Subcutaneous adipose tissue (tissue), 4 donors: Measurements from ENCODE around the gene RNASEH1. TPM values are rescaled to one million over a fixed set of nuclear protein-coding genes. Genes with fewer than 3 reads are reported as not detected.

Experiments used
- CTCF ChIP-seq: fragments of 450-650 bp; IDR thresholded peaks from one replicate; pipeline ENCODE4 v1.5.1; 2016; ENCODE audit warnings: low read depth, mild to moderate bottlenecking, control low read depth, antibody characterized with exemption, moderate library complexity
- total RNA-seq, 4 donors: library from RNA; depleted of rRNA; stranded (reverse); fragments of >200 nt; gene quantifications; one replicate each; pipeline ENCODE4 v1.1.0, GENCODE V29; 2016

The RNASEH1 gene
- total RNA-seq, 4 donors from 2014 or later = 16.0 to 26.4 (median 21.4) TPM

- no peak for TF ChIP-seq CTCF
These were observed 22.3 kb upstream of the RNASEH1 start for GRCh38 chr2:3580449-3580848.

- TF ChIP-seq CTCF = no peak
These were observed 20.9 kb upstream of the RNASEH1 start for GRCh38 chr2:3578987-3579386.

- TF ChIP-seq CTCF = no peak
These were observed 17.6 kb upstream of the RNASEH1 start for GRCh38 chr2:3575534-3576262.

- no peak for TF ChIP-seq CTCF
These were observed 16.0 kb upstream of the RNASEH1 start for GRCh38 chr2:3574155-3574554.

GRCh38 chr2:3572620-3573019 lies 14.5 kb upstream of the RNASEH1 start:
- TF ChIP-seq CTCF = no peak

- no peak for TF ChIP-seq CTCF
These were observed 13.2 kb upstream of the RNASEH1 start for GRCh38 chr2:3571284-3571683.

GRCh38 chr2:3566806-3567205 lies 8.7 kb upstream of the RNASEH1 start:
- TF ChIP-seq CTCF = no peak
